Activated CD8-positive, alpha-beta T cell treated with anti-CD3 and anti-CD28 coated beads, Interleukin-2, amount 10 ng/mL, durations not matched to agents 7 days and 5 days (primary cell): Measurements from ENCODE around the gene PITPNC1. TPM values are rescaled to one million over a fixed set of nuclear protein-coding genes. Genes with fewer than 3 reads are reported as not detected.
A peak's percentile ranks its signal among the peaks of the same experiment; 100 is the strongest.

Experiments used
- ATAC-seq: fragments of 150-1000 bp; cut with Tn5 transposase; one replicate; pipeline ENCODE4 v1.10.0; 2021; ENCODE audit warnings: moderate library complexity
- CTCF ChIA-PET: fragments of 350-600 bp; sonication (Branson Sonifier 250); formaldehyde crosslinking; loops from one replicate; lab custom pipeline; 2021; ENCODE audit warnings: antibody characterized with exemption; lab: Charles Lee
- POLR2A ChIA-PET: fragments of 350-600 bp; sonication (Branson Sonifier 250); formaldehyde crosslinking; loops from one replicate; lab custom pipeline; 2021; ENCODE audit warnings: antibody characterized with exemption; lab: Charles Lee
- DNase-seq: peaks from one replicate; pipeline ENCODE4 v3.0.0-alpha.2; 2020
- H3K27ac Mint-ChIP-seq: one replicate; pipeline ENCODE4 v1.8.0; 2021; ENCODE audit warnings: mild to moderate bottlenecking, mixed read lengths
- H3K27me3 Mint-ChIP-seq: one replicate; pipeline ENCODE4 v1.8.0; 2021; ENCODE audit warnings: low read depth, mixed read lengths
- H3K36me3 Mint-ChIP-seq: one replicate; pipeline ENCODE4 v1.8.0; 2021; ENCODE audit warnings: low read depth, mixed read lengths
- H3K4me1 Mint-ChIP-seq: one replicate; pipeline ENCODE4 v1.8.0; 2021; ENCODE audit warnings: low read depth, mixed read lengths
- H3K4me3 Mint-ChIP-seq: one replicate; pipeline ENCODE4 v1.8.0; 2021; ENCODE audit warnings: mild to moderate bottlenecking, mixed read lengths
- H3K9me3 Mint-ChIP-seq: one replicate; pipeline ENCODE4 v1.8.0; 2022; ENCODE audit warnings: mixed read lengths; ENCODE audit not compliant: insufficient read depth
- total RNA-seq, 2 experiments: library from RNA; stranded (reverse); gene quantifications; one replicate each; pipeline ENCODE4 v1.2.3, GENCODE V29; 2021

PITPNC1 gene
- total RNA-seq, 2 experiments from 2014 or later, result 74.0 to 76.5 TPM

GRCh38 chr17:67610061-67610460 lies 233.0 kb downstream of the PITPNC1 start:
- H3K4me3 Mint-ChIP-seq, result no peak overlapping the region
- H3K9me3 Mint-ChIP-seq, result no peaks in the 10 kb centered on the region
- ATAC-seq (no peak), DNase-seq (no peak)
- ChIA-PET CTCF (no interaction called here), POLR2A (no interaction called here)
- H3K27me3 Mint-ChIP-seq, result no peaks in the 10 kb centered on the region
- H3K36me3 Mint-ChIP-seq, result peaks cover 5% of the 10 kb centered on the region
- no peak overlapping the region for H3K27ac Mint-ChIP-seq
- peaks cover 6% of the 10 kb centered on the region for H3K4me1 Mint-ChIP-seq

DNA sequence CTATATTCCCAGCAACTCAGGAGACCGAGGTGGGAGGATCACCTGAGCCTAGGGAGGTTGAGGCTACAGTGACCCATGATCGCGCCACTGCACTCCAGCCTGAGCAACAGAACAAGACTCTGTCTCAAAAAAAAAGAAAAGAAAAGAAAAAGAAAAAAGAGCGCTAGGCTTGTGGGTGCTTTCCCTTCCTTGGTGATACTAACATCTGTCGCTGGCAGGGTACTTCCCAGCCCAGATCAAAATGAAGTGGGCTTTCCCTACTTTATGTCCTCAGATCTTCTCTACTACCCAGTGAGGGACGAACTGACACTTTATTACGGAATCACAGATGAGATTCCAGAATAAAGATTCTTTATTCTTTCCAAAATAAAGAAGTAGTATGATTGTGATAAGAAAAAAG lies 236.9 kb downstream of the PITPNC1 start:
- peaks cover 4% of the 10 kb centered on the region for H3K36me3 Mint-ChIP-seq
- no peak for DNase-seq
- H3K27me3 Mint-ChIP-seq, result no peaks in the 10 kb centered on the region
- H3K4me1 Mint-ChIP-seq, result peaks cover 6% of the 10 kb centered on the region
- H3K9me3 Mint-ChIP-seq, result no peaks in the 10 kb centered on the region
- no peak for ATAC-seq
- ChIA-PET CTCF (no interaction called here), POLR2A (no interaction called here)
- H3K27ac Mint-ChIP-seq, result no peak overlapping the region
- H3K4me3 Mint-ChIP-seq, result no peak overlapping the region

GRCh38 chr17:67615011-67615561 lies 238.0 kb downstream of the PITPNC1 start:
- CTCF ChIA-PET, result interaction anchor here (0.8 kb wide), 1 partner anchor 241 kb away, joined by 3 read pairs; no protein-coding TSS in a partner anchor
- H3K27ac Mint-ChIP-seq, result no peak overlapping the region

DNA sequence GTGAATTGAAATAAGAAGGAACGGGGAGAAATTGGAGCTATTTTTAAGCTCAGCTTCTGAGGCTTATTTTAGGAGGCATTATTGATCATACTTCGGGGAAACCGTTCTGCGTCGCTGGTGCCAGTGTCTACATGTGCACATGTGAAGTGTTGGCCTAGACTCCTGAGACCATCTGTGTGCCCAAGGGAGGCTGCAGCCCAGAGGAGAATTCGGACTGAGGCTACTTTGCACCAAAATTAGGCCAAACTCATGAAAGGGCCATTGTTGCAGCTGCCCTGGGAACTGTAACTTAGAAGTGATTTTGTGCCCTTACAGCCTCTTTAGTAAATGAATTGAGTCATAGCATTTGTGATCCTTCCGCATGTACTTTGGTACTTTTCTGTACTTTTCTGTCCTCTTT lies 238.7 kb downstream of the PITPNC1 start:
- Mint-ChIP-seq H3K36me3 (peaks cover 4% of the 10 kb centered on the region), H3K27me3 (no peaks in the 10 kb centered on the region), H3K9me3 (no peaks in the 10 kb centered on the region), H3K4me1 (peaks cover 6% of the 10 kb centered on the region), H3K27ac (no peak overlapping the region), H3K4me3 (no peak overlapping the region)
- ATAC-seq, result no peak
- ChIA-PET CTCF (no interaction called here), POLR2A (no interaction called here)
- DNase-seq, result no peak

More at GRCh38 chr17:67615011-67615561, 238.0 kb downstream of the PITPNC1 start:
- Mint-ChIP-seq H3K36me3 (peaks cover 4% of the 10 kb centered on the region), H3K4me3 (no peak overlapping the region), H3K4me1 (peaks cover 6% of the 10 kb centered on the region), H3K27me3 (no peaks in the 10 kb centered on the region), H3K9me3 (no peaks in the 10 kb centered on the region)
- POLR2A ChIA-PET, result no interaction called here
- ATAC-seq (no peak), DNase-seq (no peak)

DNA sequence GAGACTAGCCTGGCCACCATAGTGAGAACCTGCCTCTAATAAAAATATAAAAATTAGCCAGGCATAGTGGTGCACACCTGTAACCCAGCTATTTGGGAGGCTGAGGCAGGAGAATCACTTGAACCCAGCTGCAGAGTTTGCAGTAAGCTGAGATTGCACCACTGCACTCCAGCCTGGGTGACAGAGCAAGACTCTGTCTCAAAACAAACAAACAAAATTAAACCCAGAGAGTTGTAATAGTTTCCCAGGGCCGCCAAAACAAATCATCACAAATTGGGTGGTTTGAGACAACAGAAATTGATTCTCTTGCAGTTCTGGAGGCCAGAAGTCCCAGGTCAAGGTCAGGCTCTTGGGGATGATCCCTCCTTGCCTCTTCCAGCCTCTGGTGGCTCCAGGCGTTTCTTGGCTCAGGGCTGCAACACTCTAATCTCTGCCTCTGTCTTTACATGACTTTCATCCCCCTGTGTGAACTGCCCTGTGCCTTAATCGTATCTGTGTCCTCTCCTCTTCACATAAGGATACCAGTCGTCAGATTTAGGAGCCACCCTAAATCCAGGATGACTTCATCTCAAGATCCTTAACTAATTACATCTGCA lies 240.3 kb downstream of the PITPNC1 start:
- Mint-ChIP-seq H3K4me1 (no peaks in the 10 kb centered on the region), H3K36me3 (peaks cover 2% of the 10 kb centered on the region), H3K9me3 (no peaks in the 10 kb centered on the region), H3K27ac (no peak overlapping the region), H3K27me3 (no peaks in the 10 kb centered on the region), H3K4me3 (no peak overlapping the region)
- ATAC-seq (no peak), DNase-seq (no peak)
- POLR2A ChIA-PET, result interaction anchor here (0.6 kb wide), 1 partner anchor 43 kb away, joined by 5 read pairs; no protein-coding TSS in a partner anchor
- CTCF ChIA-PET, result interaction anchor here (0.7 kb wide), 1 partner anchor 22 kb away, joined by 3 read pairs; no protein-coding TSS in a partner anchor

DNA sequence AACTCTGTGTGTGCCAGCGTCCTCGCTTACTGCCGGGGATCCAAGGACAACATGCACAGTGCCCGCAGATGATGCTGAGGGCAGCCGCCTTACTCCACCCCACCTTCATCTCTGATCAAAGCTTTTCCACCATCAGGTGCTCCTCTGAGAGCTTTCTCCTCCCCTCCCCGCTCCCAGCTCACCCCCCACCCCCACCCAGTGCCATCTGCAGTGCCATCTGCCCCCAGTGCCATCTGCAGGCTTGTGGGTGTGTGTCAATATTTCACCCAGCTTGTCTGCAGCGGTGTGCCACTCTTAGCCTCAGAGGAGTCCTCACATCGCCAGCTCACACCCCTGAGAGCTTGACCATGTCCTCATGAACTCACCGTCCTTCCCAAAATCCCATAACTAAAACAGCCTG lies 242.5 kb downstream of the PITPNC1 start:
- Mint-ChIP-seq H3K27ac (no peak overlapping the region), H3K9me3 (no peaks in the 10 kb centered on the region), H3K27me3 (no peaks in the 10 kb centered on the region), H3K36me3 (peaks cover 2% of the 10 kb centered on the region), H3K4me1 (no peaks in the 10 kb centered on the region), H3K4me3 (no peak overlapping the region)
- ChIA-PET POLR2A (no interaction called here), CTCF (interaction anchor here (1.4 kb wide), 1 partner anchor 241 kb away, joined by 3 read pairs; no protein-coding TSS in a partner anchor)
- DNase-seq (no peak), ATAC-seq (no peak)

DNA sequence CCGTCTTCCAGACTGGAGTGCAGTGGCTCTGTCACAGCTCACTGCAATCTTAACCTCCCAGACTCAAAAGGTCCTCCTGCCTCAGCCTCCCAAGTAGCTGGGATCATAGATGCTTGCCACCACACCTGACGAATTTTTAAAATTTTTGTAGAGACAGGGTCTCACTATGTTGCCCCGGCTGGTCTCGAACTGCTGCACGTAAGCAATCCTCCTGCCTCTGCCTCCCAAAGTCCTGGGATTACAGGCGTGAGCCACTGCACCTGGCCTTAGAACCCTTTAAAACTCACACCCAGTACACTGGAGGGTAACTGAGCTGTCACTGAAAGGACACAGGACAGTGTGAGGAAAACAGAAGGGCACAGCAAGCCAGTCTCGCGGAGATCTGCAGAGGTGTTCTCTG lies 243.0 kb downstream of the PITPNC1 start:
- CTCF ChIA-PET, result interaction anchor here (1.4 kb wide), 1 partner anchor 242 kb away, joined by 3 read pairs; no protein-coding TSS in a partner anchor
- H3K27ac Mint-ChIP-seq, result peak overlapping the region; percentile 29

GRCh38 chr17:67620636-67621035 lies 243.6 kb downstream of the PITPNC1 start:
- ATAC-seq (no peak), DNase-seq (no peak)
- no peaks in the 10 kb centered on the region for H3K4me1 Mint-ChIP-seq
- H3K4me3 Mint-ChIP-seq, result no peak overlapping the region
- peak overlapping the region; percentile 29 for H3K27ac Mint-ChIP-seq
- CTCF ChIA-PET, result interaction anchor here (0.5 kb wide), 1 partner anchor 16 kb away, joined by 6 read pairs; no protein-coding TSS in a partner anchor
- peaks cover 1% of the 10 kb centered on the region for H3K36me3 Mint-ChIP-seq
- POLR2A ChIA-PET, result no interaction called here
- no peaks in the 10 kb centered on the region for H3K9me3 Mint-ChIP-seq
- H3K27me3 Mint-ChIP-seq, result no peaks in the 10 kb centered on the region

More for the DNA sequence above, 243.0 kb downstream of the PITPNC1 start:
- H3K36me3 Mint-ChIP-seq, result peaks cover 2% of the 10 kb centered on the region
- H3K4me3 Mint-ChIP-seq, result no peak overlapping the region
- POLR2A ChIA-PET, result no interaction called here
- ATAC-seq (no peak), DNase-seq (no peak)
- no peaks in the 10 kb centered on the region for H3K4me1 Mint-ChIP-seq
- no peaks in the 10 kb centered on the region for H3K27me3 Mint-ChIP-seq
- no peaks in the 10 kb centered on the region for H3K9me3 Mint-ChIP-seq

DNA sequence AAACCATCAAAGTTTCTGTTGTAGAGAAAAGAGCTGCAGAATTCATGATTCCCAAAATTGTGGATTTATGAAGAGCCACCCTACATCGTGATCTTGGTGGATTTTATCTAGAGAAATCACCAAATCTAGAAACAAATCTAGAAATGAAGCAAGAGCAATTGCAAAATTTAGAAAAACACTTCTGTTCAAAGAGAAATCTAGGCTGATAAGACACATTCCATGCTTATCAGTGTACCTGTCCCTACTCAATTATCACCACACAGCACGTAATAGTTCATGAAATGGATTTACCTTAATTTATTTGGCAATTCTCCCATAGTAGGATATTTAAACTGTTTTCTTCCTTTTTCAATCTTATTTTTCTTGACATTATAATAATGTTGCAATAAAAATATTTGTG lies 246.7 kb downstream of the PITPNC1 start:
- ChIA-PET CTCF (interaction anchor here (0.9 kb wide), 1 partner anchor 244 kb away, joined by 3 read pairs; no protein-coding TSS in a partner anchor), POLR2A (no interaction called here)
- H3K4me3 Mint-ChIP-seq, result no peak overlapping the region
- DNase-seq (no peak), ATAC-seq (no peak)
- no peaks in the 10 kb centered on the region for H3K9me3 Mint-ChIP-seq
- no peak overlapping the region for H3K27ac Mint-ChIP-seq
- no peaks in the 10 kb centered on the region for H3K36me3 Mint-ChIP-seq
- H3K27me3 Mint-ChIP-seq, result no peaks in the 10 kb centered on the region
- no peaks in the 10 kb centered on the region for H3K4me1 Mint-ChIP-seq

DNA sequence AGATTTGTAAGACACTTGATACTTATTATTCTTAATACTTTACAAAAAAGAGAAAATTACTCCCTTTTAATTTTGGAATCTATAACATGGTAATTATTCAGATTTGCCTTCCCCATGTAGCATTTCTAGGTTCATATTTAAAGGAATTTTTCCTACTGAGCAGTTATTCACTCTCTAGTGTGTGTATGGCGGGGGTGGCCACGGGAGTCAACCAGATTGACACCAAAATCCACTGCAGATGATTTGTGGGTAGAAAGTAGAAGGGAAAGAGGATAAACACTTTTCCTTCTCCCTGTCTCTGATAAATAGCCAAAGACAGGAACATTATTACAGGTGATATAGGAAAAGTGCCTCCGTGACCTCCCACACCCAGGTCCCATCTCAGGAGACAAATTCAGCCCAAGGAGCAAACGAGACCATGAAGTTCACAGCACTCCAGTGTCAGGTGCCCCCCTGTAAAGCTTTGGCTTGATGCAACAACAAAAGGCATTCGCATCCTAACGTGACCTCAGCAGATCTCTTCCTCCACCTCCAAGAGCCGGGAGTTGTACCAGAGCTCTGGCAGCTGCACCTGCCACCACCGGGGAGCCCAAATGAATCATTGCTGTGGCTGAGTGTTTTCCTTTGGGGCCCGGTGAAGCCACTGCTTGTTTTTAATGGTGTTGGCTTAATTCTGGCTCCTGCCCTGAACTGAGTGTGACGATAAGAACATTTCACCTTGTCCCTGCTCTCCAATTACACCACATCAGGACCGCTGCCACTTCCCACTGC lies 248.0 kb downstream of the PITPNC1 start:
- H3K27ac Mint-ChIP-seq, result no peak overlapping the region
- H3K4me1 Mint-ChIP-seq, result no peaks in the 10 kb centered on the region
- CTCF ChIA-PET, result interaction anchor here (1.1 kb wide), 1 partner anchor 247 kb away, joined by 3 read pairs; no protein-coding TSS in a partner anchor
- no peak overlapping the region for H3K4me3 Mint-ChIP-seq
- POLR2A ChIA-PET, result no interaction called here
- no peak for ATAC-seq
- no peaks in the 10 kb centered on the region for H3K36me3 Mint-ChIP-seq
- no peaks in the 10 kb centered on the region for H3K27me3 Mint-ChIP-seq
- DNase-seq, result no peak
- H3K9me3 Mint-ChIP-seq, result no peaks in the 10 kb centered on the region

DNA sequence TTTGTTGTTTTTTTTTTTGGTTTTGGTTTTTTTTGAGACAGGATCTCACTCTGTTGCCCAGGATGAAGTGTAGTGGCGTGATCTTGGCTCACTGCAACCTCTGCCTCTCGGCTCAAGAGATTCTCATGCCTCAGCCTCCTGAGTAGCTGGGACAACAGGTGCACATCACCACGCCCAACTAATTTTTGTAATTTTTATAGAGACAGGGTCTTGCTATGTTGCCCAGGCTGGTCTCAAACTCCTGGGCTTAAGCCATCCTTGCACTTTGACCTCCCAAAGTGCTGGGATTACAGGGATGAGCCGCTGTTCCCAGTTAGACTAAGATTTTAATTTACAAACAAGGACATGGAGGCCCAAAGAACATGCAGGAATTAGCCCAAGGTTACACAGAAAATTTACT lies 248.9 kb downstream of the PITPNC1 start:
- Mint-ChIP-seq H3K36me3 (no peaks in the 10 kb centered on the region), H3K27ac (no peak overlapping the region), H3K4me1 (no peaks in the 10 kb centered on the region), H3K9me3 (no peaks in the 10 kb centered on the region), H3K27me3 (no peaks in the 10 kb centered on the region), H3K4me3 (no peak overlapping the region)
- CTCF ChIA-PET, result interaction anchor here (0.7 to 1.1 kb wide), 2 partner anchors 248 to 251 kb away, joined by 3 read pairs; no protein-coding TSS in a partner anchor
- no peak for DNase-seq
- ATAC-seq, result no peak
- POLR2A ChIA-PET, result no interaction called here
